IPS DF 6.9 (cell line): ENCODE results near the gene IPO8.
"Not testable (repeated sequence)": the region's sequence is repeated elsewhere in the genome, so short reads cannot be mapped to it uniquely, and the experiment has no call there.

Experiments used
- DNase-seq: peaks from one replicate; pipeline ENCODE4 v3.0.0-alpha.2; 2013; ENCODE audit warnings: low read depth, low spot score
- H3K27ac ChIP-seq: one replicate; pipeline ENCODE4 v1.5.1; 2013; ENCODE audit warnings: low read length, control low read depth
- H3K27me3 ChIP-seq: 2 replicates; pipeline ENCODE4 v1.6.1; 2013; ENCODE audit warnings: mild to moderate bottlenecking, low read length; ENCODE audit not compliant: control insufficient read depth, insufficient read depth
- H3K36me3 ChIP-seq: 2 replicates; pipeline ENCODE4 v1.6.1; 2013; ENCODE audit warnings: low read length; ENCODE audit not compliant: control insufficient read depth, insufficient read depth
- H3K4me1 ChIP-seq: 2 replicates; pipeline ENCODE4 v1.6.1; 2013; ENCODE audit warnings: low read length; ENCODE audit not compliant: control insufficient read depth, insufficient read depth
- H3K4me3 ChIP-seq: 2 replicates; pipeline ENCODE4 v1.5.1; 2013; ENCODE audit warnings: mild to moderate bottlenecking, low read length
- H3K9me3 ChIP-seq: 2 replicates; pipeline ENCODE4 v1.6.1; 2013; ENCODE audit warnings: low read length, inconsistent platforms; ENCODE audit not compliant: control insufficient read depth, insufficient read depth
- WGBS: extraction: QIAGEN DNeasy Blood & Tissue Kit; methylation state at CpG from one replicate; pipeline ENCODE4 v1.1.7; 2013; ENCODE audit warnings: mixed read lengths, missing lambda C conversion rate; ENCODE audit not compliant: insufficient read length, insufficient coverage; 5-methylcytosine and 5-hydroxymethylcytosine counted together

IPO8 gene

DNA sequence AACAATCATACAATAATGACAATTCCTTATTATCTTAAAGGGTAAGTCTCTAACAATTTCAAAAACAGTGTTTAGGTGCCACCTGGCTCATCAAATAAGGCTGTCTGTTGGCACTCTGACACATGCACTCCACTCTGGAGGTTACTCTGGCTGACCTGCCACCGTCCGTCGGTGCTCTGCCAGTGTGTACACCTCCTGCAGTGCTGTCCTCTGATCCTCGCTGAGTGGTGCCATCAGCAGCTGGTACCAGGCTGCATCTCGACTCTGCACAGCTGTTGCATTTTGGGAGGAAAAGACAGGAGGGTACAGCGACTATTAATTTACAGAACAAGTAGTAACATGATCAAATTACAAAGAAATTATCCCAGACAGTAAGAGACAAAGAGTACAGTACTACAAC lies 63.9 kb downstream of the IPO8 start:
- Histone ChIP-seq H3K27me3 (no peaks in the 10 kb centered on the region), H3K9me3 (no peaks in the 10 kb centered on the region), H3K27ac (no peak overlapping the region), H3K4me1 (no peaks in the 10 kb centered on the region), H3K4me3 (no peak overlapping the region), H3K36me3 (no peaks in the 10 kb centered on the region)
- DNase-seq = no peak
- WGBS = no CpG with 5 or more reads among the region's 6 CpGs

DNA sequence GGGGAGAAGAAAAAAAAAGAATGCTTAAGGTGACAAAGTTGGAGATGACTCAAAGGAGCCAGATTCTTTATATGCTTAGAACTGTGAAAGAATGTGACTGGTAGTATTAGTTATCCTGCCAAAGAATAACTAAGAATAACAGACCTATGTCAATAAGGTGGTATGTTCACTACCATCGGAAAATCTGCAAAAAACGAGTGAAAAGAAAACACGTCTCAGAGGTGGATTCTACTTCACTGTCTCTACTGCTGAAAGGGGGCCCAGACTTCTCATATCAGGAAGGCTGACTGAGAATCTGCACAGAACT lies 64.7 kb downstream of the IPO8 start:
- H3K4me1 ChIP-seq = no peaks in the 10 kb centered on the region
- H3K27ac ChIP-seq = no peak overlapping the region
- no peaks in the 10 kb centered on the region for H3K27me3 ChIP-seq
- no peaks in the 10 kb centered on the region for H3K9me3 ChIP-seq
- H3K4me3 ChIP-seq = no peak overlapping the region
- no peak for DNase-seq
- no peaks in the 10 kb centered on the region for H3K36me3 ChIP-seq
- no CpG with 5 or more reads among the region's 3 CpGs for WGBS

DNA sequence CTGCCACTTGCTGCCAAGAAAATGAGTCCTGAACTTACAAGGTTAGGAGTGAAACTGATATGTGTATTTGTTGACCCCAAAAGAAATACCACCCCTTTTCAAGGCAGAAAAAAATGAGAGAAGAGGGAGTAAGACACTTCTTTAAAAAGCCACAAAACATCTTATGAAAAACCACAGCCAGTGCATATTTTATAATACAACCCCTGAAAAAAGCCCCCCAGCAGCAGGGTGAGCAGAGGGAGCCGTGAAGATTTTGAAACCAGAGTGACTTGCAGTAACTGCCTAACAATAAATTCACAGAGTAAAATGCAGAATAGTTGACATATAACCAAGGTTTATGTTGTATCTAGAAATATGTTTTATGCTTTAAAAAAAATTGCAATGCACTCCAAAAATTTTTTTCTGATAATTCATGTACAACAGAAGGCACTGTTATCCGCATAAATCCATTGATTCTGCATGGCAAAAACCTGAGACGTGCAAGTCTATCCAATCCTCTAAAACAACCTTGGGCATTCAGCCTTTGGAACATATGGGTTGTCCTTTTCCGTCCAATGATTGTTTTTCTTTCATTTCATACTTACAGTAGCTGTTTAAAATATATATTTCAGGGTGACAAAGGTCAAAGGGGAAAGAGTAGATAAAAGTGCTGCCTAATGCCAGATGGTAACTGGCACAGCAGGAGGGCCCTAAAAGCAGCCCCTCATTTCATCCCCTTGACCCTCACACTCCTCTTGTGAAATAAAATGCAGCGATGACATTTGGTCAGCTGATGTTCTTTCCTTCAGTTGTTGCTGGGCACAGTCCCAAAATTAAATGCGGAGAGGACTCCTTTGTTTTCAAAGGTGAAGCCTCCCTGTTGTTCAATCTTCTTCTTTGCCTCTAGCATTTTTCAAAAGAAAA lies 65.3 kb downstream of the IPO8 start:
- Histone ChIP-seq H3K36me3 (no peaks in the 10 kb centered on the region), H3K4me3 (no peak overlapping the region), H3K4me1 (no peaks in the 10 kb centered on the region), H3K9me3 (no peaks in the 10 kb centered on the region), H3K27ac (no peak overlapping the region), H3K27me3 (no peaks in the 10 kb centered on the region)
- DNase-seq = no peak
- WGBS = no CpG with 5 or more reads among the region's 6 CpGs

DNA sequence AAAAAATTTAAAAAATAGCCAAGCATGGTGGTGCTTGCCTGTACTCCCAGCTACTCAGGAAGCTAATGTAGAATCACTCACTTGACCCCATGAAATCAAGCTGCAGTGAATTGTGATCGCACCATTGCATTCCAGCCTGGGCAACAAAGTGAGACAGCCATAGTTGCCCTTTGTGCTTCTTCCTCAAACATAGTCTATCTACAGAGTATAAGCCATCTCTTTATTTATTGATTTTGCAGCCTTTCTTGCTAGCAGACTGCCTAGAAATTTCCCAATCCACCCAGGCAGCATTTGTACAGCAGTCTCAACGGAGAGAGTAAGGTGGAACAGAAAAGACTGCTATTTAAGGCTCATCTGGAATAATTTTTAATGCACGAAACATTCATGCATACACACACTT lies 68.8 kb downstream of the IPO8 start:
- no peak for DNase-seq
- H3K9me3 ChIP-seq = no peaks in the 10 kb centered on the region
- no peaks in the 10 kb centered on the region for H3K4me1 ChIP-seq
- no peaks in the 10 kb centered on the region for H3K36me3 ChIP-seq
- no peak overlapping the region for H3K27ac ChIP-seq
- no CpG with 5 or more reads among the region's 3 CpGs for WGBS
- H3K27me3 ChIP-seq = no peaks in the 10 kb centered on the region
- no peak overlapping the region for H3K4me3 ChIP-seq

DNA sequence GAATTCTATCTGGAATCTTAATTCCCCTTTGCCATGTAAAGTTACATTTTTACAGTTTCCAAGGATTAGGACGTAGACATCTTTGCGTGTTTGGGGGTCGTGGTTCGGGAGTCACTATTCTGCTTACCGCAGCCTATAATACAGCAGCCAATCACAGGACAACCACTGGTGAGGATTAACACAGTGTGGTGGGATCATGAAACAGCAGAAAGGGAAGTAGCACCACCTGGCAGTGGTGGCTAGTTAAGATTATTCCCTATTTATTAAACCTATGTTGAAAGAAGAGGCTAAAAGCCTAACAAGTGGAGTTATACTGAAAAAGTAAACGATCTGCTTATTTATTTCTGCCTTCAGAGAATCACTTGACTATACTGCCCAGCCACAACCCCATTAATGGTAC lies 71.7 kb downstream of the IPO8 start:
- DNase-seq = no peak
- H3K27me3 ChIP-seq = no peaks in the 10 kb centered on the region
- no peaks in the 10 kb centered on the region for H3K4me1 ChIP-seq
- no peak overlapping the region for H3K27ac ChIP-seq
- no peak overlapping the region for H3K4me3 ChIP-seq
- H3K36me3 ChIP-seq = no peaks in the 10 kb centered on the region
- no peaks in the 10 kb centered on the region for H3K9me3 ChIP-seq
- WGBS = no CpG with 5 or more reads among the region's 6 CpGs

DNA sequence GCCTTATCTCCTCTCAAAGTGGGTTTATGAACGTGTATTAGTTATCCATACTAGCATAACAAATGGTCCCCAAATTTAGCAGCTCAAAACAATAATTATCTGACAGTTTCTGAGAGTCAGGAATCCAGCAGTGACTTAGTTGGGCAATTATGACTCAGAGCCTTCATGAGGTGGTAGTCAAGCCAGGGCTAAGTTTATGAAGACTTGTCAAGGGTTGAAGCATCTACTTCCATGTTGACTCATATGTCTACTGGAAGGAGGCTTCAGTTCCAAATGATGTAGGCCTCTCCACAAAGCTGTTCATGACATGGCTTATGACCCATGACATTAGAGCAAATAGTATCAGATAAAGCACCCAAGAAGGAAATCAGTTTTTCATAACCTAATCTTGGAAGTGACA lies 73.2 kb downstream of the IPO8 start:
- no peaks in the 10 kb centered on the region for H3K36me3 ChIP-seq
- H3K9me3 ChIP-seq = no peaks in the 10 kb centered on the region
- no peak overlapping the region for H3K27ac ChIP-seq
- H3K4me1 ChIP-seq = no peaks in the 10 kb centered on the region
- H3K4me3 ChIP-seq = no peak overlapping the region
- no peaks in the 10 kb centered on the region for H3K27me3 ChIP-seq
- DNase-seq = no peak
- WGBS = no CpG with 5 or more reads among the region's 1 CpG

DNA sequence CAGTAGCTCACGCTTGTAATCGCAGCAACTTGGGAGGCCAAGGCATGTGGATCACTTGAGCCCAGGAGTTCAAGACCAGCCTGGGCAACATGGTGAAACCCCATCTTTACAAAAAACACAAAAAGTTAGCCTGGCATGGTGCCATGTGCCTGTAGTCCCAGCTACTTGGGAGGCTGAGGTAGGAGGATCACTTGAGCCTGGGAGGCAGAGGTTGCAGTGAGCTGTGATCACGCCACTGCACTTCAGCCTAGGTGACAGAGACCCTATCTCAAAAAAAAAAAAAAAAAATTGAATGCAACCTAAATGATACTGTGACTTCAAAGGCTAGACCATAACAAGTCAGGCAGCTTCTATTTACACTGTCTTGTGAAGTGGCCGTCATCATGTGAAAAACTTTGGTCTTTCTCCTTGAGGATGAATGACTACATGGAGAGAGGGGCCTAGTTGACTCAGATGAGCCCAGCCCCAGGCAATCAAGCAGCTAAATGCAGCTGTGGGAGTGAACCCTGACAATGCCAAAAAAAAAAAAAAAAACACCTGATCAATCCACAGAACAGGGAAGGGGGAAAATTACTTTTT lies 73.9 kb downstream of the IPO8 start:
- not testable (repeated sequence) for H3K27ac ChIP-seq, H3K9me3 ChIP-seq, H3K4me3 ChIP-seq, H3K4me1 ChIP-seq, H3K36me3 ChIP-seq, H3K27me3 ChIP-seq, DNase-seq
- WGBS = no CpG with 5 or more reads among the region's 4 CpGs

DNA sequence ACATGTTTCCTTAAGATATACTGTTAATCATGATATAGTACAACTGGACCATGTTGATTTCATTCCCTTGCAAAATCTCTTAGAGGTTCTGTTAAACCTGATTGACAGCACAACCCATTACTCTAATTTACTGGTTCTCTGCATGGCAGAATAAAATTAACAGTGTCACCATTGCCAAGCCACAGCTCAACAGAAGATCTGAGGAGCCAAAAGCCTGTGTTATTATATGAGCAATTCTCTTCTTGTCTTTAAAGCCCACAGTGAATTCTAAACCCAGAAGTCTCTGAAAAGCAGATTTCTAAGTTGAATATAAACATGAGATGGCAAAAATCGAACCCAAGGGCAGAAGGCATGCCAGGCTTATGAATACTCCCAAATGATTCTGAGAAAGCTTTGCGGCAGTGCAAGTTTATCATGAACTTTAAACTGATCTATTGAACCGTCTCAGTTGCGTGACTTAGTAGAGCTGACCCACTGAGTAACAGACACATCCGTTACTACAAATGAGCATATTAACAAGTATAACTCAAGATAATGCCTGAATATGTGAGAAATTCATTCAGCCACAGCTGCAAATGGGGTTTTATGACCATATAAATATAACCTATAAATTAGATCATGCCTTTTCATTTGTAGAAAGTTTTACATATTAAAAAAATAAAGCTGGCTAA lies 78.2 kb downstream of the IPO8 start:
- H3K9me3 ChIP-seq = no peaks in the 10 kb centered on the region
- WGBS = no CpG with 5 or more reads among the region's 5 CpGs
- H3K36me3 ChIP-seq = no peaks in the 10 kb centered on the region

DNA sequence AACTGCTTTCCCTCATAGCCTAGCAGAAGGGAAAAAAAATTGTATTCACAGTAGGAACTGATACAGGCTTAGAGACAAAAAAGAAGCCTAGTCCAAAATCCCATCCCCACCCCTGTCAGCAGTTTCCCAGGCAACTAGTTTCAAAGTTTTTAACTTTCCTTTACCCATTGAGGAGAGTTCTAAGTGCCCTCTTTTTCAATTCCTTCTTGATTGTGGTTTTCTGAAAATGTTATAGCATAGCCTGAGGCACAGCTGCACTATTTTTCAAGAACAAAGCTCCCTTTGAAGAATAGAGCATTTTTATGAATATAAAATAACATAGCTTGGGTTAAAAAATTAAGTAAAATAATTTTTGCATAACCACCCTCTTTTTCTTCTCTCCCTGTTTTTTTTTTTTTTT lies 81.6 kb downstream of the IPO8 start:
- no peak overlapping the region for H3K4me3 ChIP-seq
- no peaks in the 10 kb centered on the region for H3K27me3 ChIP-seq
- DNase-seq = no peak
- no peaks in the 10 kb centered on the region for H3K4me1 ChIP-seq
- no peak overlapping the region for H3K27ac ChIP-seq
- no peaks in the 10 kb centered on the region for H3K9me3 ChIP-seq
- H3K36me3 ChIP-seq = no peaks in the 10 kb centered on the region

More for the DNA sequence above, 78.2 kb downstream of the IPO8 start:
- Histone ChIP-seq H3K27ac (no peak overlapping the region), H3K4me1 (no peaks in the 10 kb centered on the region), H3K27me3 (no peaks in the 10 kb centered on the region), H3K4me3 (no peak overlapping the region)
- no peak for DNase-seq

DNA sequence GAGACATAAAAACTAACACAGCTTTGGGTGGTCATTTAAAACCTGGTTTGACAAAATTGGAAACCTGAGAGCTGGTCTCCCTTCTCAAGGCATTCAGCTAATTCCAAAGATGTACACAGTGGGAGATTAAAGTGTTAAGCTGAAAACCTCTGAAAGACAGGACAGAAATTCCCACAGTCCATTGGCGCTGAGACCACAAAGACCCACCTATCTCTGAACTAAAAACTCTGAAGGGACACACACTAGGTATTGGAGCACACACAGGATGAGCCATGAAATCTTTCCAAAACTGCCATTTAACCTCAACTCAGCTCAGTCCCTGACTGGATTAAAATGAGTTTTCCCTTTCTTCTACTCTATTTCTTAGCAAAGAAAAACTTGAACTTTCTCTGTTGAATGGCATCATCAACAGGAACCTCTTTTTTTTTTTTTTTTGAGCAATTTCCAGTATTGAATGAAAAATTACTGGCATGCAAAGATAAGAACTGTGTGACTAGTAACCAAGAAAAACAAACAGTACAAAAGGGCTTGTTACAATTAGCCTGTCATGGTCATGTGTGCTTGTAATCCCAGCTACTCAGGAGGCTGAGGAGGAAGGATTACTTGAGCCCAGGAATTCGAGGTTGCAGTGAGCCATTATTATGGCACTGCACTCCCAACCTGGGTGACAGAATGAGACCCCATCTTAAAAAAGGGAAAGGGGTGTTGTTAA lies 82.4 kb downstream of the IPO8 start:
- H3K9me3 ChIP-seq = no peaks in the 10 kb centered on the region
- no CpG with 5 or more reads among the region's 2 CpGs for WGBS
- no peaks in the 10 kb centered on the region for H3K27me3 ChIP-seq
- H3K4me1 ChIP-seq = no peaks in the 10 kb centered on the region
- no peak overlapping the region for H3K4me3 ChIP-seq
- H3K27ac ChIP-seq = no peak overlapping the region
- H3K36me3 ChIP-seq = no peaks in the 10 kb centered on the region
- no peak for DNase-seq
